Measurements from ENCODE around the gene CRELD2.

- TF ChIP-seq CTCF (IDR thresholded peaks at IDR 0.05): no peak
- no peak for TF ChIP-seq EP300 (IDR thresholded peaks at IDR 0.05)
Observed at GRCh38 chr22:49961601-49962011, 43.2 kb downstream of the CRELD2 start.

All from stomach (tissue), 4 donors.